AG09309 (cell line): ENCODE data around the gene ANKRD34A.

Source experiments
- DNase-seq: peaks from one replicate; pipeline ENCODE4 v3.0.0-alpha.2; 2010; ENCODE audit warnings: low read depth
- H3K4me3 ChIP-seq: 2 replicates; pipeline ENCODE4 v1.5.1; 2011; ENCODE audit warnings: mild to moderate bottlenecking, low read depth, low read length, moderate library complexity; ENCODE audit not compliant: control insufficient read depth
- TF ChIP-seq, protein P1 (sequence below): IDR thresholded peaks from 2 replicates; pipeline ENCODE4 v1.5.1; 2011; ENCODE audit warnings: mild to moderate bottlenecking, low read depth, low read length, inconsistent platforms; ENCODE audit not compliant: insufficient read depth, control insufficient read depth; ENCODE audit errors: missing control alignments

Gene ANKRD34A

DNA sequence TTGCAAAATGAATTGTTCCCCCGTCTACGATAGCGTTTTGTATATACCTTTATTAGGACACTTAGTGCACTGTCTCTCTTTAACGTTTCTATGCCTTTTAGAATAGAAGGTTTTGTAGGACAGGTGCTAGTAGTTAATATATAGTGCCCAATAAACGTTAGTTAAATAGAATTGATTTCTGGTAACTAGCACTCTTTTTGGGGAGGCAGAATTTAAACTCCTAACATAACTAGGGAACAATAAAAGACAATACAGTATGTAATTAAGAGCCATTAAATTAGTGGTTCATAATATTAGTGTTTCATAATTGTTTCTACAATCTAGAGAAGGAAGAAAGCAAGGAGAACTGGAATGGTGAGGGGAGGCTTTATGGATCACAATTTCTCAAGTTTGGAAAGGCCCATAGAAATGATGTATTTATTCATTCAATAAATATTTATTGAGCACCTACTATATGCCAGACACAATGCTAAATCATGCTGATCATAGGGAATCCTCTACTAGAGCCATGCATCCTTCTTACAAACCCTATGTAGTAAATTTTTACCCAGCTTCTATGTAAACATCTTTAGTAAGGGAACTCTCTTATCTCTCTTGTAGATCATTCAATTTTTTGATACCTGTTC, 857 bp upstream of the ANKRD34A start:
- TF ChIP-seq, protein P1, sequence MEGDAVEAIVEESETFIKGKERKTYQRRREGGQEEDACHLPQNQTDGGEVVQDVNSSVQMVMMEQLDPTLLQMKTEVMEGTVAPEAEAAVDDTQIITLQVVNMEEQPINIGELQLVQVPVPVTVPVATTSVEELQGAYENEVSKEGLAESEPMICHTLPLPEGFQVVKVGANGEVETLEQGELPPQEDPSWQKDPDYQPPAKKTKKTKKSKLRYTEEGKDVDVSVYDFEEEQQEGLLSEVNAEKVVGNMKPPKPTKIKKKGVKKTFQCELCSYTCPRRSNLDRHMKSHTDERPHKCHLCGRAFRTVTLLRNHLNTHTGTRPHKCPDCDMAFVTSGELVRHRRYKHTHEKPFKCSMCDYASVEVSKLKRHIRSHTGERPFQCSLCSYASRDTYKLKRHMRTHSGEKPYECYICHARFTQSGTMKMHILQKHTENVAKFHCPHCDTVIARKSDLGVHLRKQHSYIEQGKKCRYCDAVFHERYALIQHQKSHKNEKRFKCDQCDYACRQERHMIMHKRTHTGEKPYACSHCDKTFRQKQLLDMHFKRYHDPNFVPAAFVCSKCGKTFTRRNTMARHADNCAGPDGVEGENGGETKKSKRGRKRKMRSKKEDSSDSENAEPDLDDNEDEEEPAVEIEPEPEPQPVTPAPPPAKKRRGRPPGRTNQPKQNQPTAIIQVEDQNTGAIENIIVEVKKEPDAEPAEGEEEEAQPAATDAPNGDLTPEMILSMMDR: no peak
- no peak for DNase-seq
- H3K4me3 ChIP-seq: peak overlapping the region; percentile 46

DNA sequence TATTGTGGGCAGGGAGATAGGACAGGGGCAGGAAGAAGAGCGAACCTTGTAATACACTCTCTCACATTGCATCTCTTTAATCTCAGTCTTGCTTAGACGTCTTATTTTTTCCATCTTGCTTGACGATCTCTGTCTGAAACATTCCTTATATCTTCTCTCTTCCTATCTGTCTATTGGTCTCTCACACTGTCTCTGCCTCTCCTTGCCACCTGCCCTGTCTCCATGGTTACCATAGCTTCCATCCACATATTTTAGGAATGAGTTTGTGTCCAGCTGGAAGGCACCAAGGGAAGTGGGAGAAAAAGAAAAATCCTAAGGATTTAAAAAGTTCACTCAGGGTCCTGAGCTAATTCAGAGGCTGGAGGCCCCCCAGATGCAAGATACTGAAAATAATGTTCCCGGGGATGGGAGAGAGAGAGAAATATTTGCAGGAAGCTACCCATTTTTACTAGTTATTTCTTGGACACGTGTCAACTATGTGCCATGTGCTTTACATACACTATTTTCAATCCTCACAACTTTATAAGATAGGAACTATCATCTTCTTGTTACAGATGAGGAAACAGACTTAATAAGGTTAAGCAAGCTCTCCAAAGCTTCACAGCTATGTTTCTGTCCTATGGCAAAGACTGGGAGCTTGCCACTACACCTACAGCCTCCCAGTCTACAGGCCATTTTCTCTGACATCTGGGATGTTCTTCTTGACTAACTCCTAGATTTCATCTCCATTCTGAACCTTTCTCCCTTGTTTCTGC, 933 bp downstream of the ANKRD34A start:
- H3K4me3 ChIP-seq: peak overlapping the region; percentile 46
- TF ChIP-seq, protein P1: no peak
- no peak for DNase-seq

DNA sequence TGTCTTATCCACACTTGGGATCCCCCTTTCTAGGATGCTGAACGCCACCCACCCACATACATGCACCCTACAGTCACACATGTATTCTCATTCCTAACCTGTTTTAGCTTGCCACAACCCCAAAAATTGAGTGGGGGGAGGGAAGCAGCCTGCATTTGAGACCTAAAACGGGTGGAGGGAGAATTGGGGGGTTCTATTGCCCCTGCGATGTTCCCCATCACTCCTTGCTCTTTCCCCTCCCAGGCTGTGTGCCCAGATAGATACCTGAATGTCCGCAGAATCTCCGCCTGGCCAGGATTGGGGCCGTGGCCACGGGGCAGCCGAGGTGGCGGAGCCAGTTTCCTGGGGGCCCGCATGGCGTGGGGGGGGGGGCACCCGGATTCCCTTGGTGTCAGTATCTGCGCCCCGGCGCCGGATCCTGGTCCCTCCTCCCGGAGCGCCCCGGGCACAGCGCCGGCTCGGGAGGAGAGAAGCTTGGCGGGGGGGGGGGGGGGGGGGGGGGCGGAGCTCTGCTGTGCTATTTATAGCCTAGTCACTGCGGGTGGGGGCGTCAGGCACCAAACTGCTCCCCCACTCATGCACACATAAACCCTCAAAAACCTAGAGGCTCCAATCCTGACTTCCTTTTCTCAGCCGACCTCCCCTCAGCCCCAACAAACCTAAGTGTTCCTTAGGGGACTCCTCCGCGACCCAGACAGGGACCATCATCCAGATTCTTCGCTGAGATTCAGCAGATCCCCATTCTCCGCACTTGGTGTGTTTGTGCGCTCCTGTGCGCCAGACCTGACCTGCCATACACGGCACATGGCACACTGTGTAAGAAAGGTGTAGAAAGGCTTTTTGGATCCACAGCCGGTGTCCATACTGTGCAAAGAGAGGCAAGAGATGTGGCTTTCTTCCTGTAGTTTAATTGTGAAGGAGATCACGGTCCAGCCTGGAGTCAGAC, 1.9 kb downstream of the ANKRD34A start:
- H3K4me3 ChIP-seq: peak overlapping the region; percentile 75
- no peak for DNase-seq
- TF ChIP-seq, protein P1: no peak

DNA sequence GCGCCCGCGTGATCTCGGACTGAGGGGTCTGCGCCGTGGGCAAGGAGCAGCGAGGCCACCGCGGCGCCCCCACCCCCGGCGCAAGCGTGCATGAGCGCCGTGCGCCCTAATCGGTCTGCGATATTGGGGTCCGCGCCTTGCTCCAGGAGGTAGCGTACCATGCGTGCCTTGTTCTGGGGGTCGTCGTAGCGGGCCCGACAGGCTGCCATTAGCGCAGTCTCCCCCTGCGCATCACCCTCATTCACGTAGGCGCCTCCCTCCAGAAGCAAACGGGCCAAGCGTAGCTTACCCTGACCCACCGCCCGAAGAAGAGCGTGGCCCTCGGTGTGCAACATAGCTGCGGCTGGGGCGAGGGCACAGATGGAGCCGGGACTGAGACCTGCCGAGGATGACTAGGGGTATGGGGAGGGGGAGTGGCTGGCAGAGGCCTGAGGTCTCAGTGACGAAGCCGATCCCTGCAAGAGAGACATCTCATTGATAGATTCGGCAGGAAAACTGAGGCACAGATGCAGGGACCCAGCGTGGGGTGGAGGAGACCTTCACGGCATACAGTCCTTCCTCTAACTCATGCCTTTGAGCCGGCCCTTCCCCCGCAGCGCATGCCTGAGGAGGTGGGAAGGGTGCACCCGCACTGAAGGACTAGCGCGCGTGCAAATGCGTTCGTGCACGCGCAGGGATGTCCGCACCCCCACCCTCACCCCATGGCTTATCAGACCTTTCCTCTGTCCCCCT, 2.8 kb downstream of the ANKRD34A start:
- peak overlapping the region; percentile 75 for H3K4me3 ChIP-seq
- TF ChIP-seq, protein P1: no peak
- no peak for DNase-seq

DNA sequence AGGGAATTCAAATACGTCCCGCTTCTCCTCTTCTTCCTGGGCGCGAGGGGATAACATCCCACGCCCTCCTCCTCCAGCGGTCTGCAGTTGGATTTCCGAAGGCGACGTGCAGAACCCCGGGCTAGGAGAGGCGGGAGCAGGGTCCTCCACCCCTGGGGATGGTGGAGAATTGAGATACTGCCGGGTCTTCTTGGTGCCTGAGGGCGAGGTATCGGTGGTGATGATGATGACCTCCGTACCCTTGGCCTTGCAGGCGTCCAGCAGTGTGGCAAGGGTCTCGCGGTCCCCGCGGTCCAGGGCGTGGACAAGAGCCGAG, 3.3 kb downstream of the ANKRD34A start:
- TF ChIP-seq, protein P1: no peak
- H3K4me3 ChIP-seq: peak overlapping the region; percentile 75
- DNase-seq: no peak
